ENCODE data around the gene ZMAT5. TPM values are rescaled to one million over a fixed set of nuclear protein-coding genes. Genes with fewer than 3 reads are reported as not detected.

Gene ZMAT5
- total RNA-seq, 5 donors from 2014 or later (not counting 1 experiment from before 2014, with no cell fraction given), result 11.2 to 23.1 (median 21.1) TPM

GRCh38 chr22:29729161-29729560 is 37.6 kb downstream of the ZMAT5 start:
- H3K27me3 ChIP-seq (replicated peaks in 1 of 2; ENCODE audit: control insufficient read depth in 2 of 2, extremely low read depth in 1 of 2, insufficient read depth in 2 of 2, low read length in 1 of 2), result peaks cover 0 to 18% of the 10 kb centered on the region in 2 experiments
- Mint-ChIP-seq H3K27me3 (no peaks in the 10 kb centered on the region), H3K9me3 (no peaks in the 10 kb centered on the region), H3K27ac (no peak overlapping the region), H3K4me3 (no peak overlapping the region), H3K36me3 (peaks cover 18% of the 10 kb centered on the region), H3K4me1 (peaks cover 0 to 3% (median 2%) of the 10 kb centered on the region in 3 donors)
- no peaks in the 10 kb centered on the region for H3K9me3 ChIP-seq
- H3K4me3 ChIP-seq (ENCODE audit: control insufficient read depth in 1 of 2, extremely low read depth in 1 of 2, low read length in 1 of 2), result no peak overlapping the region
- no peaks in the 10 kb centered on the region for H3K4me1 ChIP-seq (ENCODE audit: control insufficient read depth in 1 of 2, extremely low read depth in 1 of 2, insufficient read depth in 2 of 2, low read length in 2 of 2)
- WGBS (ENCODE audit: insufficient coverage), result 94% methylated on average over 20 of the region's 20 CpGs
- ChIA-PET CTCF (no interaction called here), POLR2A (no interaction called here)
- no peak overlapping the region for H3K27ac ChIP-seq (ENCODE audit: low read length)
- no peak for ATAC-seq (replicated peaks in 1 of 4)
- DNase-seq, result no peak
- peaks cover 13 to 14% of the 10 kb centered on the region in 2 donors for H3K36me3 ChIP-seq (ENCODE audit: control insufficient read depth in 2 of 2, extremely low read depth in 1 of 2, insufficient read depth in 1 of 2, low read length in 1 of 2)

- Histone ChIP-seq H3K9me3 (no peaks in the 10 kb centered on the region), H3K4me1 (ENCODE audit: control insufficient read depth in 1 of 2, extremely low read depth in 1 of 2, insufficient read depth in 2 of 2, low read length in 2 of 2) (no peaks in the 10 kb centered on the region), H3K4me3 (ENCODE audit: control insufficient read depth in 1 of 2, extremely low read depth in 1 of 2, low read length in 1 of 2) (no peak overlapping the region), H3K27me3 (replicated peaks in 1 of 2; ENCODE audit: control insufficient read depth in 2 of 2, extremely low read depth in 1 of 2, insufficient read depth in 2 of 2, low read length in 1 of 2) (peaks cover 0 to 28% of the 10 kb centered on the region in 2 experiments), H3K36me3 (ENCODE audit: control insufficient read depth in 2 of 2, extremely low read depth in 1 of 2, insufficient read depth in 1 of 2, low read length in 1 of 2) (peaks cover 7 to 11% of the 10 kb centered on the region in 2 donors), H3K27ac (ENCODE audit: low read length) (no peak overlapping the region)
- ChIA-PET POLR2A (no interaction called here), CTCF (no interaction called here)
- DNase-seq (peak in 3 of 35 experiments; percentile 10 to 24 (median 13)), ATAC-seq (replicated peaks in 1 of 4) (no peak)
- 5% methylated on average over 8 of the region's 17 CpGs for WGBS (ENCODE audit: insufficient coverage)
- Mint-ChIP-seq H3K4me3 (no peak overlapping the region), H3K4me1 (peaks cover 0 to 3% (median 2%) of the 10 kb centered on the region in 3 donors), H3K27ac (no peak overlapping the region), H3K36me3 (peaks cover 13% of the 10 kb centered on the region), H3K9me3 (no peaks in the 10 kb centered on the region), H3K27me3 (peaks cover 0 to 6% of the 10 kb centered on the region in 2 donors)
These were observed 39.7 kb downstream of the ZMAT5 start for GRCh38 chr22:29727131-29727523.

- Mint-ChIP-seq H3K36me3 (peaks cover 9% of the 10 kb centered on the region), H3K4me3 (no peak overlapping the region), H3K9me3 (no peaks in the 10 kb centered on the region), H3K4me1 (peaks cover 0 to 3% (median 2%) of the 10 kb centered on the region in 3 donors), H3K27me3 (peaks cover 3 to 9% of the 10 kb centered on the region in 2 donors), H3K27ac (no peak overlapping the region)
- DNase-seq (no peak), ATAC-seq (replicated peaks in 1 of 4) (no peak)
- Histone ChIP-seq H3K36me3 (ENCODE audit: control insufficient read depth in 2 of 2, extremely low read depth in 1 of 2, insufficient read depth in 1 of 2, low read length in 1 of 2) (peaks cover 7 to 11% of the 10 kb centered on the region in 2 donors), H3K4me3 (ENCODE audit: control insufficient read depth in 1 of 2, extremely low read depth in 1 of 2, low read length in 1 of 2) (no peak overlapping the region), H3K27me3 (replicated peaks in 1 of 2; ENCODE audit: control insufficient read depth in 2 of 2, extremely low read depth in 1 of 2, insufficient read depth in 2 of 2, low read length in 1 of 2) (peaks cover 0 to 33% of the 10 kb centered on the region in 2 experiments), H3K27ac (ENCODE audit: low read length) (no peak overlapping the region), H3K4me1 (ENCODE audit: control insufficient read depth in 1 of 2, extremely low read depth in 1 of 2, insufficient read depth in 2 of 2, low read length in 2 of 2) (no peaks in the 10 kb centered on the region), H3K9me3 (no peaks in the 10 kb centered on the region)
- 45% methylated on average over 9 of the region's 15 CpGs for WGBS (ENCODE audit: insufficient coverage)
- ChIA-PET POLR2A (no interaction called here), CTCF (no interaction called here)
These were observed 40.2 kb downstream of the ZMAT5 start for GRCh38 chr22:29726512-29727130.

GRCh38 chr22:29726106-29726505 is 40.7 kb downstream of the ZMAT5 start:
- Histone ChIP-seq H3K4me3 (ENCODE audit: control insufficient read depth in 1 of 2, extremely low read depth in 1 of 2, low read length in 1 of 2) (no peak overlapping the region), H3K9me3 (no peaks in the 10 kb centered on the region), H3K27me3 (replicated peaks in 1 of 2; ENCODE audit: control insufficient read depth in 2 of 2, extremely low read depth in 1 of 2, insufficient read depth in 2 of 2, low read length in 1 of 2) (peaks cover 0 to 38% of the 10 kb centered on the region in 2 experiments), H3K4me1 (ENCODE audit: control insufficient read depth in 1 of 2, extremely low read depth in 1 of 2, insufficient read depth in 2 of 2, low read length in 2 of 2) (no peaks in the 10 kb centered on the region), H3K27ac (ENCODE audit: low read length) (no peak overlapping the region), H3K36me3 (ENCODE audit: control insufficient read depth in 2 of 2, extremely low read depth in 1 of 2, insufficient read depth in 1 of 2, low read length in 1 of 2) (peaks cover 7 to 8% of the 10 kb centered on the region in 2 donors)
- Mint-ChIP-seq H3K9me3 (no peaks in the 10 kb centered on the region), H3K4me1 (peaks cover 0 to 5% (median 2%) of the 10 kb centered on the region in 3 donors), H3K27ac (no peak overlapping the region), H3K4me3 (no peak overlapping the region), H3K36me3 (peaks cover 5% of the 10 kb centered on the region), H3K27me3 (peaks cover 4 to 13% of the 10 kb centered on the region in 2 donors)
- ATAC-seq (replicated peaks in 1 of 4) (no peak), DNase-seq (no peak)
- WGBS (ENCODE audit: insufficient coverage), result 72% methylated on average over 7 of the region's 7 CpGs
- ChIA-PET CTCF (no interaction called here), POLR2A (no interaction called here)

GRCh38 chr22:29724843-29725242 is 42.0 kb downstream of the ZMAT5 start:
- DNase-seq (no peak), ATAC-seq (replicated peaks in 1 of 4) (no peak)
- no peak overlapping the region for H3K4me3 Mint-ChIP-seq
- CTCF ChIA-PET, result no interaction called here
- H3K36me3 ChIP-seq (ENCODE audit: control insufficient read depth in 2 of 2, extremely low read depth in 1 of 2, insufficient read depth in 1 of 2, low read length in 1 of 2), result no peaks in the 10 kb centered on the region
- H3K27ac Mint-ChIP-seq, result no peak overlapping the region
- peaks cover 0 to 5% (median 2%) of the 10 kb centered on the region in 3 donors for H3K4me1 Mint-ChIP-seq
- 90% methylated on average over 2 of the region's 8 CpGs for WGBS (ENCODE audit: insufficient coverage)
- POLR2A ChIA-PET, result no interaction called here
- no peak overlapping the region for H3K27ac ChIP-seq (ENCODE audit: low read length)
- H3K4me3 ChIP-seq (ENCODE audit: control insufficient read depth in 1 of 2, extremely low read depth in 1 of 2, low read length in 1 of 2), result no peak overlapping the region
- no peaks in the 10 kb centered on the region for H3K36me3 Mint-ChIP-seq
- H3K27me3 ChIP-seq (replicated peaks in 1 of 2; ENCODE audit: control insufficient read depth in 2 of 2, extremely low read depth in 1 of 2, insufficient read depth in 2 of 2, low read length in 1 of 2), result peaks cover 0 to 42% of the 10 kb centered on the region in 2 experiments
- H3K9me3 Mint-ChIP-seq, result no peaks in the 10 kb centered on the region
- H3K9me3 ChIP-seq, result no peaks in the 10 kb centered on the region
- H3K27me3 Mint-ChIP-seq, result peaks cover 4 to 13% of the 10 kb centered on the region in 2 donors
- no peaks in the 10 kb centered on the region for H3K4me1 ChIP-seq (ENCODE audit: control insufficient read depth in 1 of 2, extremely low read depth in 1 of 2, insufficient read depth in 2 of 2, low read length in 2 of 2)

- Mint-ChIP-seq H3K4me1 (peaks cover 0 to 9% (median 6%) of the 10 kb centered on the region in 3 donors), H3K4me3 (no peak overlapping the region), H3K27me3 (peaks cover 13 to 22% of the 10 kb centered on the region in 2 donors), H3K27ac (no peak overlapping the region), H3K36me3 (no peaks in the 10 kb centered on the region), H3K9me3 (no peaks in the 10 kb centered on the region)
- ChIA-PET CTCF (no interaction called here), POLR2A (no interaction called here)
- Histone ChIP-seq H3K27ac (ENCODE audit: low read length) (no peak overlapping the region), H3K4me1 (ENCODE audit: control insufficient read depth in 1 of 2, extremely low read depth in 1 of 2, insufficient read depth in 2 of 2, low read length in 2 of 2) (peaks cover 0 to 5% of the 10 kb centered on the region in 2 experiments), H3K4me3 (ENCODE audit: control insufficient read depth in 1 of 2, extremely low read depth in 1 of 2, low read length in 1 of 2) (no peak overlapping the region), H3K27me3 (replicated peaks in 1 of 2; ENCODE audit: control insufficient read depth in 2 of 2, extremely low read depth in 1 of 2, insufficient read depth in 2 of 2, low read length in 1 of 2) (peaks cover 0 to 52% of the 10 kb centered on the region in 2 experiments), H3K9me3 (no peaks in the 10 kb centered on the region), H3K36me3 (ENCODE audit: control insufficient read depth in 2 of 2, extremely low read depth in 1 of 2, insufficient read depth in 1 of 2, low read length in 1 of 2) (no peaks in the 10 kb centered on the region)
- ATAC-seq (replicated peaks in 1 of 4), result no peak
- no peak for DNase-seq
- 83% methylated on average over 9 of the region's 10 CpGs for WGBS (ENCODE audit: insufficient coverage)
These were observed 43.0 kb downstream of the ZMAT5 start for GRCh38 chr22:29723766-29724165.

Data from T-cell (primary cell).